ENCODE data around the gene GID8. TPM values are rescaled to one million over a fixed set of nuclear protein-coding genes. Genes with fewer than 3 reads are reported as not detected.

GID8 gene
- total RNA-seq (ENCODE audit: unreplicated experiment), result 45.0 TPM
- long read RNA-seq, full-length matches to known transcripts, result 25 of 30 reads
- long read RNA-seq, partial matches to known transcripts, result 3 of 30 reads
- long read RNA-seq, other reads (novel, unspliced or antisense), result 2 of 30 reads

GRCh38 chr20:62938105-62938888 lies at the start of gene GID8:
Gene GID8 (plus strand): TSS chr20:62938147. CDS start chr20:62941503, 3,356 bp downstream.
- Mint-ChIP-seq H3K27me3 (ENCODE audit: unreplicated experiment) (peaks cover 7% of the 10 kb centered on the region), H3K36me3 (ENCODE audit: low read depth, unreplicated experiment) (peaks cover 4% of the 10 kb centered on the region), H3K4me1 (ENCODE audit: unreplicated experiment) (peaks cover 13% of the 10 kb centered on the region), H3K4me3 (ENCODE audit: unreplicated experiment) (peak within 1 kb of the TSS; percentile 100), H3K27ac (ENCODE audit: unreplicated experiment) (peak within 1 kb of the TSS; percentile 97), H3K9me3 (ENCODE audit: unreplicated experiment) (no peaks in the 10 kb centered on the region)
- no peak for TF ChIP-seq CTCF (IDR thresholded peaks at IDR 0.05; ENCODE audit: unreplicated experiment)
- DNase-seq (ENCODE audit: low spot score), result peak; percentile 59

- peaks cover 3% of the 10 kb centered on the region for H3K27me3 Mint-ChIP-seq (ENCODE audit: unreplicated experiment)
- no peak overlapping the region for H3K4me3 Mint-ChIP-seq (ENCODE audit: unreplicated experiment)
- DNase-seq (ENCODE audit: low spot score), result no peak
- peaks cover 42% of the 10 kb centered on the region for H3K36me3 Mint-ChIP-seq (ENCODE audit: low read depth, unreplicated experiment)
- no peak for TF ChIP-seq CTCF (IDR thresholded peaks at IDR 0.05; ENCODE audit: unreplicated experiment)
- no peak overlapping the region for H3K27ac Mint-ChIP-seq (ENCODE audit: unreplicated experiment)
- H3K9me3 Mint-ChIP-seq (ENCODE audit: unreplicated experiment), result no peaks in the 10 kb centered on the region
- H3K4me1 Mint-ChIP-seq (ENCODE audit: unreplicated experiment), result peaks cover 11% of the 10 kb centered on the region
Observed at GRCh38 chr20:62888406-62888805, 49.5 kb upstream of the GID8 start.

- Mint-ChIP-seq H3K27me3 (ENCODE audit: unreplicated experiment) (peaks cover 3% of the 10 kb centered on the region), H3K4me3 (ENCODE audit: unreplicated experiment) (no peak overlapping the region), H3K4me1 (ENCODE audit: unreplicated experiment) (peaks cover 11% of the 10 kb centered on the region), H3K36me3 (ENCODE audit: low read depth, unreplicated experiment) (peaks cover 45% of the 10 kb centered on the region), H3K27ac (ENCODE audit: unreplicated experiment) (no peak overlapping the region), H3K9me3 (ENCODE audit: unreplicated experiment) (no peaks in the 10 kb centered on the region)
- no peak for DNase-seq (ENCODE audit: low spot score)
- TF ChIP-seq CTCF (IDR thresholded peaks at IDR 0.05; ENCODE audit: unreplicated experiment), result no peak
Observed at GRCh38 chr20:62888910-62889309, 49.0 kb upstream of the GID8 start.

- H3K36me3 Mint-ChIP-seq (ENCODE audit: low read depth, unreplicated experiment), result peaks cover 48% of the 10 kb centered on the region
- peaks cover 3% of the 10 kb centered on the region for H3K27me3 Mint-ChIP-seq (ENCODE audit: unreplicated experiment)
- H3K9me3 Mint-ChIP-seq (ENCODE audit: unreplicated experiment), result no peaks in the 10 kb centered on the region
- no peak overlapping the region for H3K27ac Mint-ChIP-seq (ENCODE audit: unreplicated experiment)
- no peak for TF ChIP-seq CTCF (IDR thresholded peaks at IDR 0.05; ENCODE audit: unreplicated experiment)
- H3K4me1 Mint-ChIP-seq (ENCODE audit: unreplicated experiment), result peaks cover 11% of the 10 kb centered on the region
- no peak for DNase-seq (ENCODE audit: low spot score)
- H3K4me3 Mint-ChIP-seq (ENCODE audit: unreplicated experiment), result no peak overlapping the region
Observed at GRCh38 chr20:62889411-62889810, 48.5 kb upstream of the GID8 start.

- no peak for DNase-seq (ENCODE audit: low spot score)
- TF ChIP-seq CTCF (IDR thresholded peaks at IDR 0.05; ENCODE audit: unreplicated experiment), result no peak
- Mint-ChIP-seq H3K36me3 (ENCODE audit: low read depth, unreplicated experiment) (peaks cover 49% of the 10 kb centered on the region), H3K4me3 (ENCODE audit: unreplicated experiment) (no peak overlapping the region), H3K27ac (ENCODE audit: unreplicated experiment) (no peak overlapping the region), H3K27me3 (ENCODE audit: unreplicated experiment) (peaks cover 3% of the 10 kb centered on the region), H3K4me1 (ENCODE audit: unreplicated experiment) (peaks cover 11% of the 10 kb centered on the region), H3K9me3 (ENCODE audit: unreplicated experiment) (no peaks in the 10 kb centered on the region)
Observed at GRCh38 chr20:62889871-62890270, 48.1 kb upstream of the GID8 start.
